Mesenchymal stem cell (in vitro differentiated cells and primary cell): ENCODE data around the gene VPS33B.

Experiments
- DNase-seq: peaks from one replicate; pipeline ENCODE4 v3.0.0-alpha.2; 2013
- H2AFZ ChIP-seq: one replicate; pipeline ENCODE4 v1.6.1; 2013; ENCODE audit warnings: low read depth, mild to moderate bottlenecking, control low read depth, inconsistent platforms, low read length, moderate library complexity
- H2AK5ac ChIP-seq: 2 replicates; pipeline ENCODE4 v1.6.1; 2013; ENCODE audit warnings: low read length, moderate library complexity, mild to moderate bottlenecking, inconsistent platforms; ENCODE audit not compliant: severe bottlenecking
- H2BK120ac ChIP-seq: one replicate; pipeline ENCODE4 v1.6.1; 2013; ENCODE audit warnings: low read depth, mild to moderate bottlenecking, inconsistent platforms, low read length, moderate library complexity
- H2BK12ac ChIP-seq, 2 experiments: one replicate each; pipeline ENCODE4 v1.6.1; 2013; ENCODE audit warnings: inconsistent platforms in 2 of 2, low read length in 2 of 2, mild to moderate bottlenecking in 2 of 2, moderate library complexity in 2 of 2, control low read depth in 1 of 2
- H2BK15ac ChIP-seq: one replicate; pipeline ENCODE4 v1.6.1; 2013; ENCODE audit warnings: mild to moderate bottlenecking, low read depth, inconsistent platforms; ENCODE audit not compliant: poor library complexity, severe bottlenecking
- H2BK5ac ChIP-seq: 2 replicates; pipeline ENCODE4 v1.6.1; 2013; ENCODE audit warnings: low read depth, mild to moderate bottlenecking, low read length, control low read depth, inconsistent platforms; ENCODE audit not compliant: poor library complexity, severe bottlenecking
- H3K14ac ChIP-seq, 2 experiments: one replicate each; pipeline ENCODE4 v1.6.1; 2013; ENCODE audit warnings: inconsistent platforms in 2 of 2, low read length in 2 of 2, control low read depth in 1 of 2, mild to moderate bottlenecking in 1 of 2, moderate library complexity in 1 of 2
- H3K18ac ChIP-seq, 2 experiments: one replicate each; pipeline ENCODE4 v1.6.1; 2013; ENCODE audit warnings: inconsistent platforms in 2 of 2, low read length in 2 of 2, control low read depth in 1 of 2, low read depth in 1 of 2, mild to moderate bottlenecking in 1 of 2
- H3K23ac ChIP-seq, 2 experiments: one replicate each; pipeline ENCODE4 v1.6.1; 2013; ENCODE audit warnings: inconsistent platforms in 2 of 2, low read length in 2 of 2, mild to moderate bottlenecking in 2 of 2, moderate library complexity in 2 of 2, control low read depth in 1 of 2
- H3K27ac ChIP-seq: 2 replicates; pipeline ENCODE4 v1.5.1; 2013; ENCODE audit warnings: mild to moderate bottlenecking, moderate library complexity, low read length, control low read depth, inconsistent platforms; ENCODE audit not compliant: poor library complexity, severe bottlenecking
- H3K27me3 ChIP-seq, 2 experiments: 2 replicates each; pipeline versions ENCODE4 v1.6.1 to v1.7.0; 2013; ENCODE audit warnings: low read length in 2 of 2, mild to moderate bottlenecking in 2 of 2, moderate library complexity in 2 of 2, control low read depth in 1 of 2, inconsistent platforms in 1 of 2; ENCODE audit not compliant: control insufficient read depth in 1 of 2, insufficient read depth in 1 of 2
- H3K36me3 ChIP-seq, 2 experiments: 2 replicates each; pipeline versions ENCODE4 v1.6.1 to v1.7.0; 2013; ENCODE audit warnings: low read length in 2 of 2, control low read depth in 1 of 2, inconsistent platforms in 1 of 2, low read depth in 1 of 2, mild to moderate bottlenecking in 1 of 2; ENCODE audit not compliant: insufficient read depth in 2 of 2, control insufficient read depth in 1 of 2
- H3K4ac ChIP-seq, 2 experiments: one replicate each; pipeline ENCODE4 v1.6.1; 2013; ENCODE audit warnings: inconsistent platforms in 2 of 2, low read length in 2 of 2, mild to moderate bottlenecking in 2 of 2, moderate library complexity in 2 of 2, control low read depth in 1 of 2, low read depth in 1 of 2
- H3K4me1 ChIP-seq: 2 replicates; pipeline ENCODE4 v1.6.1; 2013; ENCODE audit warnings: low read depth, low read length, control low read depth; ENCODE audit not compliant: control insufficient read depth, insufficient read depth
- H3K4me2 ChIP-seq: 2 replicates; pipeline ENCODE4 v1.6.1; 2013; ENCODE audit warnings: low read length, mild to moderate bottlenecking, inconsistent platforms; ENCODE audit not compliant: poor library complexity, severe bottlenecking
- H3K4me3 ChIP-seq, 2 experiments: 2 replicates each; pipeline versions ENCODE4 v1.5.1 to v1.7.0; 2013; ENCODE audit warnings: low read length in 2 of 2, mild to moderate bottlenecking in 2 of 2, control low read depth in 1 of 2, low read depth in 1 of 2; ENCODE audit not compliant: insufficient read depth in 1 of 2
- H3K79me1 ChIP-seq: replicated peaks from 2 replicates; pipeline ENCODE4 v1.6.1; 2013; ENCODE audit warnings: mild to moderate bottlenecking, control low read depth, low read length, inconsistent platforms; ENCODE audit not compliant: poor library complexity, severe bottlenecking
- H3K9ac ChIP-seq: 2 replicates; pipeline ENCODE4 v1.7.0; 2013; ENCODE audit warnings: mild to moderate bottlenecking, low read length, moderate library complexity
- H3K9me3 ChIP-seq: 2 replicates; pipeline ENCODE4 v1.7.0; 2013; ENCODE audit warnings: mild to moderate bottlenecking, low read length; ENCODE audit not compliant: control insufficient read depth
- H4K8ac ChIP-seq: one replicate; pipeline ENCODE4 v1.6.1; 2013; ENCODE audit warnings: inconsistent platforms, mild to moderate bottlenecking, low read length, moderate library complexity
- H4K91ac ChIP-seq: one replicate; pipeline ENCODE4 v1.6.1; 2013; ENCODE audit warnings: mild to moderate bottlenecking, low read length, inconsistent platforms
- WGBS: methylation state at CpG from one replicate; pipeline ENCODE4 v1.1.7; 2013; ENCODE audit warnings: mixed read lengths; 5-methylcytosine and 5-hydroxymethylcytosine counted together

VPS33B gene

GRCh38 chr15:91032919-91033803 is 10.8 kb upstream of the VPS33B start:
- no peak overlapping the region for H4K91ac ChIP-seq
- H3K27ac ChIP-seq: no peak overlapping the region
- H2AK5ac ChIP-seq: no peak overlapping the region
- peaks cover 4% of the 10 kb centered on the region for H3K4me1 ChIP-seq
- peaks cover 18 to 33% of the 10 kb centered on the region in 2 experiments for H3K27me3 ChIP-seq
- H3K9me3 ChIP-seq: no peaks in the 10 kb centered on the region
- no peak overlapping the region for H2BK12ac ChIP-seq
- H3K79me1 ChIP-seq: no peaks in the 10 kb centered on the region
- peak overlapping the region; percentile 14 for H2AFZ ChIP-seq
- H2BK15ac ChIP-seq: no peak overlapping the region
- H3K18ac ChIP-seq: no peak overlapping the region
- H3K14ac ChIP-seq: no peak overlapping the region
- H3K23ac ChIP-seq: no peak overlapping the region
- no peak overlapping the region for H3K4ac ChIP-seq
- no peak overlapping the region for H4K8ac ChIP-seq
- no peak overlapping the region for H2BK120ac ChIP-seq
- H3K4me3 ChIP-seq: no peak overlapping the region
- no peaks in the 10 kb centered on the region for H3K36me3 ChIP-seq
- no peak overlapping the region for H3K9ac ChIP-seq
- DNase-seq: peak; percentile 14
- H2BK5ac ChIP-seq: no peak overlapping the region
- no peak overlapping the region for H3K4me2 ChIP-seq
- 34% methylated on average over 9 of the region's 12 CpGs for WGBS

GRCh38 chr15:91031796-91032195 is 9.4 kb upstream of the VPS33B start:
- H2BK5ac ChIP-seq: no peak overlapping the region
- H3K4me3 ChIP-seq: no peak overlapping the region
- H3K23ac ChIP-seq: no peak overlapping the region
- no peak overlapping the region for H2AK5ac ChIP-seq
- no peak overlapping the region for H2BK15ac ChIP-seq
- no peaks in the 10 kb centered on the region for H3K9me3 ChIP-seq
- no peak overlapping the region for H3K27ac ChIP-seq
- H3K4me1 ChIP-seq: peaks cover 4% of the 10 kb centered on the region
- no peak overlapping the region for H4K8ac ChIP-seq
- no peak overlapping the region for H2AFZ ChIP-seq
- no peak overlapping the region for H2BK120ac ChIP-seq
- no peaks in the 10 kb centered on the region for H3K79me1 ChIP-seq
- no peak overlapping the region for H3K4me2 ChIP-seq
- no peak overlapping the region for H3K18ac ChIP-seq
- no peak for DNase-seq
- no peak overlapping the region for H3K14ac ChIP-seq
- 82% methylated on average over 10 of the region's 10 CpGs for WGBS
- H3K27me3 ChIP-seq: peaks cover 12 to 28% of the 10 kb centered on the region in 2 experiments
- no peak overlapping the region for H3K9ac ChIP-seq
- no peak overlapping the region for H2BK12ac ChIP-seq
- no peak overlapping the region for H4K91ac ChIP-seq
- no peaks in the 10 kb centered on the region for H3K36me3 ChIP-seq
- no peak overlapping the region for H3K4ac ChIP-seq

GRCh38 chr15:91027677-91028076 is 5.3 kb upstream of the VPS33B start:
- H3K4me2 ChIP-seq: no peak overlapping the region
- no peak overlapping the region for H4K8ac ChIP-seq
- no peak overlapping the region for H3K14ac ChIP-seq
- H2AFZ ChIP-seq: no peak overlapping the region
- H3K4me1 ChIP-seq: peaks cover 2% of the 10 kb centered on the region
- no peak overlapping the region for H3K23ac ChIP-seq
- no peak overlapping the region for H2BK120ac ChIP-seq
- H4K91ac ChIP-seq: no peak overlapping the region
- no peak overlapping the region for H3K4ac ChIP-seq
- no peaks in the 10 kb centered on the region for H3K36me3 ChIP-seq
- H3K9ac ChIP-seq: no peak overlapping the region
- H2BK15ac ChIP-seq: no peak overlapping the region
- no peak overlapping the region for H3K18ac ChIP-seq
- no peaks in the 10 kb centered on the region for H3K9me3 ChIP-seq
- no peak overlapping the region for H3K27ac ChIP-seq
- peaks cover 0 to 5% of the 10 kb centered on the region in 2 experiments for H3K27me3 ChIP-seq
- no peak for DNase-seq
- no peaks in the 10 kb centered on the region for H3K79me1 ChIP-seq
- H2AK5ac ChIP-seq: no peak overlapping the region
- no peak overlapping the region for H3K4me3 ChIP-seq
- H2BK5ac ChIP-seq: no peak overlapping the region
- WGBS: 23% methylated on average over 1 of the region's 1 CpG
- H2BK12ac ChIP-seq: no peak overlapping the region

GRCh38 chr15:91023720-91024119 is 1.3 kb upstream of the VPS33B start:
- Histone ChIP-seq H3K4me3 (no peak overlapping the region), H3K4me1 (peaks cover 3% of the 10 kb centered on the region), H2BK5ac (no peak overlapping the region), H2BK12ac (no peak overlapping the region), H3K36me3 (no peaks in the 10 kb centered on the region), H4K8ac (no peak overlapping the region), H4K91ac (no peak overlapping the region), H3K79me1 (peaks cover 7% of the 10 kb centered on the region), H3K9me3 (no peaks in the 10 kb centered on the region), H3K18ac (no peak overlapping the region), H3K14ac (no peak overlapping the region), H3K23ac (no peak overlapping the region), H2BK15ac (no peak overlapping the region), H2AK5ac (no peak overlapping the region), H3K9ac (no peak overlapping the region), H2BK120ac (no peak overlapping the region), H3K4me2 (no peak overlapping the region), H3K27ac (no peak overlapping the region), H3K27me3 (no peaks in the 10 kb centered on the region), H2AFZ (no peak overlapping the region), H3K4ac (no peak overlapping the region)
- WGBS: 93% methylated on average over 6 of the region's 7 CpGs
- no peak for DNase-seq
